Activated CD4-positive, CD25-positive, alpha-beta regulatory T cell treated with anti-CD3 and anti-CD28 coated beads, Interleukin-2, amount 50 U/mL, for 72 hours (primary cell): ENCODE results near the gene STAG1.

ENCODE experiments used
- DNase-seq: peaks from one replicate; pipeline ENCODE4 v3.0.0; 2021

STAG1 gene

DNA sequence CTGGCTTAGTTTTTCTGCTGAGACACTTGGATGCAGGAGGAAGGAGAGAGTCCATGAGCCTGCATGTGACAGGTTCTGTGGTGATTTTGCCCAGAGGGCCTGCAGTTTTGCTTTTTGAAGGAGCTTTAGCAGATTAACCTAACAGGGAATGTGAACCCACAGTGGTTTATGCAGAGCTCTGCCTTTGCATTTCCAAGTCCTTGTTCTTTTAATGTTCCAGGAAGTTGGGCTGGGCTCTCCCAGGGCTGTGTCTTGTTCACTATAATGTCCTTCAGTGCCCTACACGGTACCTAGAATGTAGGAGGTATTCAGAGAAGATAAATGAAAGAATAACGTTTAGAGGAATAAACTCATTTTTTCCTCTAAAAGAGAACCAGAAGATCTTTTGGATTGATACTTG, 451.7 kb downstream of the STAG1 start:
- no peak for DNase-seq

DNA sequence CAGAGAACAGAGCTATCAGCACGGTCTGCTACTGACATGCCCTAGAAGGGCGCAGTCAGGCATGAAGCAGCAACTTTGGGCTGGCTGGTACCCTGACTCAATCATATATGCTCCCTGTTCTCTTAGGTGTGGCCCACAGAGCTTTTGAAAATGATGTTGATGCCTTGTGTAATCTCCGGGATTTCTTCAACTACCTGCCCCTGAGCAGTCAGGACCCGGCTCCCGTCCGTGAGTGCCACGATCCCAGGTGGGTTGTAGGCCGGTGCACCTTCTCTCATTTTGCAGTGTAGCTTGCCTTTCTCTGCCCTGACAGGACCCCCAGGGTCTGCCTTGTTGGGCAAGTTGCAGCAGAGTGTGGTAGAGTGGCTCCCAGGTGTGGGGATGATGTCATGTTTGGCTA, 454.4 kb downstream of the STAG1 start:
- DNase-seq = no peak

DNA sequence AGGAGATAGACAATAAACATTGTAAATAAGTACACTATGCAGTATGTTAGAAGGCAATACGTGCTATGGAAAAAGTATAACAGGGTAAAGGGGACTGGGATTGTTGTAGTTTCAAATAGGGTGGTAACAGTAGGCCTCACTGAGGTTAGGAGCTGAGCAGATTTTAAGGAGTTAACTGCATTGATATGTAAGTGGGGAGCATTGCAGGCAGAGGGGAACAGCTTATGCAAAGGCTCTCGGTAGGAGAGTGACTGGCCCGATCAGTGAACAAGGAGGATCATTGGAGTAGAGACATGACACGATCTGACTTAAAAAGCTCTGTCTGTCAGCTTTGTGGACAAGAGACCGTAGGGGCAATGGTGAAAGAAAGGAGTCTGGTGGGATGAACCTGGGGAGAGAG, 455.2 kb downstream of the STAG1 start:
- DNase-seq = no peak

DNA sequence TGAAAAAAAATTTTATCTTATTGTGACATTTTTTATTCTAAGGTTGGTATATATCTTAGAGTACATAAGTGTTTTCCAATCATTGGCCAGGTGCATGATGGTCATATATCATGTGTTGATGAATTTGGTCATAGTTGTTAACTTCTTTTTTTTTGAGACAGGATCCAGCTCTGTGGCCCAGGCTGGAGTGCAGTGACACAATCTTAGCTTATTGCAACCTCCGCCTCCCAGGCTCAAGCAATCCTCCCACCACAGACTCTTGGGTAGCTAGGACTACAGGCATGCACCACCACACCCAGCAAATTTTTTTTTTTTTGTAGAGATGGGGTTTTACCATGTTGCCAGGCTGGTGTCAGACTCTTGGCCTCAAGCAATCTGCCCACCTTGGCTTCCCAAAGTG, 458.0 kb downstream of the STAG1 start:
- no peak for DNase-seq

DNA sequence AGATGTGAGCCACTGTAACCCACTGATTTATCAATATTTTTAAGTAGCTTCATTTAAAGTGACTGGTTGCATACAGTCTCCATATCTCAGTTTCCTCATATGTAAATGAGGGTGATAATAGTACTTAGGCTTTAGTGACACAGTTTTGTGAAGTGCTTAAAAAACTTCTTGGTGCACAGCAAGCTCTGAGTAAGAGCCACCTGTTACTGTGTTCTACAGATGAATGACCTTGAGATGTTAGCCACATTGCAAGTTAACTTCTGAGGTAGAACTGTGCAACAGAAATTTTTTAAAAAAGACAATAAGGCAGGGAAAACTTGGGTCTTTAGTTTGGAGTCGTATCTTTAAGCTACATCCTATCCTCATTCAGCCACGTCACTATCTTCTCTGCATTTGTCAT, 458.9 kb downstream of the STAG1 start:
- no peak for DNase-seq

DNA sequence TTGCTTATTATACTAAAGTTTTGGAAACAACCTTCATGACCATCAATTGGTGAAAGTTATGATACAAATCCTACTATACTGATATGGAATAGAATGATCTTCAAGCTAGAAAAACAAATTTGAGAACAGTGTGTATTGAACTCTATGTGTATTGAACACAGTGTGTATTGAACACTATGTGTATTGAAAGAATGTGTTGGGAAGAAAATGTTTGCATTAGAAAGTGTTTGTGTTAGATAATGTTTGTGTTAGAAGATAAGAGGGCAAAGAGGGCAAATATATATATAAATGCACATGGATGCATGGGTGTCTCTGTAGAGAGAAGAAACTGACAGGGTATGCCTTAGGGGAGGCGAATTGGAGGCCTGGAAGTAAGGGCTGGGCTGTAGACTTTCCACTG, 459.7 kb downstream of the STAG1 start:
- no peak for DNase-seq

DNA sequence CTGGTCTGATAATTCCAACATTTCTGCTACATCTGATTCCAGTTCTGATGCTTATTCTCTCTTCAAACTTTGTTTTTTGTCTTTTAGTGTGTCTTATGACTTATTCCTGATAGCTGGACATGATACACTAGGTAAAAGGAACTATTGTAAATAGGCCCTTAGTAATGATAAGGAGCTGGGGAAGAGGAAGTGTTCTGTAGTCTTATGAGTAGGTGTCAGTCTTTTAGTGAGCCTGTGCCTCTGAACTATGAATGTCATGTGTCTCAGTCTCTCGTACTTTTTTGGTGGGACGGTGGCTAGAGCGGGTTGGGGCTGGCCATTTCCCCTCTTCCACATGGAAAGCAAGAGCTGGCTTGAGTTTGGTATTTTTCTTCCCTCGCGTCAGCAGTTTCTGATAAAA, 460.9 kb downstream of the STAG1 start:
- DNase-seq = no peak
